Osteocyte (in vitro differentiated cells): ENCODE data around the gene MAPK11. TPM values are rescaled to one million over a fixed set of nuclear protein-coding genes. Genes with fewer than 3 reads are reported as not detected.
A peak's percentile ranks its signal among the peaks of the same experiment; 100 is the strongest.

Experiments used
- DNase-seq: peaks from one replicate; pipeline ENCODE4 v3.0.0; 2021; ENCODE audit warnings: mixed read lengths; ENCODE audit not compliant: unreplicated experiment; ENCODE audit errors: extremely low spot score
- H3K27ac Mint-ChIP-seq: one replicate; pipeline ENCODE4 v1.8.0; 2021; ENCODE audit warnings: mild to moderate bottlenecking, mixed read lengths; ENCODE audit not compliant: unreplicated experiment
- H3K27me3 Mint-ChIP-seq: one replicate; pipeline ENCODE4 v1.8.0; 2021; ENCODE audit warnings: mixed read lengths; ENCODE audit not compliant: unreplicated experiment
- H3K36me3 Mint-ChIP-seq: one replicate; pipeline ENCODE4 v1.8.0; 2021; ENCODE audit warnings: mixed read lengths; ENCODE audit not compliant: unreplicated experiment
- H3K4me1 Mint-ChIP-seq: one replicate; pipeline ENCODE4 v1.8.0; 2021; ENCODE audit warnings: mixed read lengths; ENCODE audit not compliant: unreplicated experiment
- H3K4me3 Mint-ChIP-seq: one replicate; pipeline ENCODE4 v1.8.0; 2021; ENCODE audit warnings: mild to moderate bottlenecking, moderate library complexity, mixed read lengths; ENCODE audit not compliant: unreplicated experiment
- H3K9me3 Mint-ChIP-seq: one replicate; pipeline ENCODE4 v1.8.0; 2021; ENCODE audit warnings: mixed read lengths; ENCODE audit not compliant: unreplicated experiment
- CTCF ChIP-seq: fragments of 200-600 bp; sonication (generic); IDR thresholded peaks from 2 replicates; pipeline ENCODE4 v1.5.0; 2021; ENCODE audit warnings: antibody characterized with exemption, mild to moderate bottlenecking, moderate library complexity
- total RNA-seq: library from RNA; stranded (reverse); gene quantifications from 2 replicates; pipeline ENCODE4 v1.2.1, GENCODE V29; 2021

MAPK11 gene
- total RNA-seq, 1 donor from 2014 or later, result 6.4 TPM

GRCh38 chr22:50252082-50253045 is 17.8 kb downstream of the MAPK11 start:
- TF ChIP-seq CTCF, result peak; percentile 77
- Mint-ChIP-seq H3K36me3 (no peaks in the 10 kb centered on the region), H3K9me3 (no peaks in the 10 kb centered on the region), H3K27me3 (no peaks in the 10 kb centered on the region), H3K4me1 (peaks cover 10% of the 10 kb centered on the region), H3K4me3 (peak overlapping the region; percentile 45), H3K27ac (no peak overlapping the region)
- DNase-seq, result no peak

- Mint-ChIP-seq H3K4me1 (peaks cover 10% of the 10 kb centered on the region), H3K9me3 (no peaks in the 10 kb centered on the region), H3K4me3 (peak overlapping the region; percentile 26), H3K27me3 (no peaks in the 10 kb centered on the region), H3K36me3 (no peaks in the 10 kb centered on the region), H3K27ac (no peak overlapping the region)
- DNase-seq, result no peak
- no peak for TF ChIP-seq CTCF
Observed at GRCh38 chr22:50251477-50252081, 18.6 kb downstream of the MAPK11 start.

- Mint-ChIP-seq H3K27ac (peak within 1 kb of the TSS; percentile 62), H3K27me3 (no peaks in the 10 kb centered on the region), H3K9me3 (no peaks in the 10 kb centered on the region), H3K4me1 (peaks cover 10% of the 10 kb centered on the region), H3K36me3 (no peaks in the 10 kb centered on the region), H3K4me3 (peak within 1 kb of the TSS; percentile 76)
- DNase-seq, result peak; percentile 92
- TF ChIP-seq CTCF, result no peak
Observed at GRCh38 chr22:50250555-50251476, 19.4 kb downstream of the MAPK11 start, which contains the start of gene HDAC10. Gene HDAC10 (minus strand): TSS chr22:50251265. CDS start chr22:50251032, 233 bp downstream.

- no peaks in the 10 kb centered on the region for H3K36me3 Mint-ChIP-seq
- H3K4me1 Mint-ChIP-seq, result peaks cover 10% of the 10 kb centered on the region
- no peak for TF ChIP-seq CTCF
- H3K9me3 Mint-ChIP-seq, result no peaks in the 10 kb centered on the region
- H3K27me3 Mint-ChIP-seq, result no peaks in the 10 kb centered on the region
- peak overlapping the region; percentile 76 for H3K4me3 Mint-ChIP-seq
- H3K27ac Mint-ChIP-seq, result peak overlapping the region; percentile 4
- DNase-seq, result no peak
Observed at GRCh38 chr22:50250249-50250554, 20.0 kb downstream of the MAPK11 start.
